Measurements from ENCODE around the gene PUS10. TPM values are rescaled to one million over a fixed set of nuclear protein-coding genes. Genes with fewer than 3 reads are reported as not detected.

Gene PUS10
- total and polyA plus RNA-seq, 2 of the 13 experiments (the other 11 are each of a cell fraction or from before 2014, with no cell fraction given), result 41.4 to 44.3 TPM

- no peak for TF ChIP-seq GPBP1L1 (CRISPR knock-in tag; IDR thresholded peaks at IDR 0.05)
- TF ChIP-seq ZBTB21 (CRISPR knock-in tag; IDR thresholded peaks at IDR 0.05), result no peak
- no peak for TF ChIP-seq ZNF432 (CRISPR knock-in tag; IDR thresholded peaks at IDR 0.05; ENCODE audit: borderline replicate concordance)
- TF ChIP-seq GMEB2 (CRISPR knock-in tag; IDR thresholded peaks at IDR 0.05; ENCODE audit: low read depth), result no peak
- no peak for TF ChIP-seq BCL6 (CRISPR knock-in tag; IDR thresholded peaks at IDR 0.05)
- no peak for TF ChIP-seq ZNF383 (CRISPR knock-in tag; IDR thresholded peaks at IDR 0.05; ENCODE audit: borderline replicate concordance)
- TF ChIP-seq ZNF891 (CRISPR knock-in tag; IDR thresholded peaks at IDR 0.05), result no peak
- TF ChIP-seq HOMEZ (CRISPR knock-in tag; IDR thresholded peaks at IDR 0.05; ENCODE audit: low read depth), result no peak
Measured at GRCh38 chr2:60954139-60954538, 63.9 kb downstream of the PUS10 start (continued).

GRCh38 chr2:60948926-60949579 is 69.0 kb downstream of the PUS10 start:
- Histone ChIP-seq H3K9ac (ENCODE audit: insufficient read depth, low read depth, low read length) (no peak overlapping the region), H2AFZ (ENCODE audit: low read length) (no peak overlapping the region), H3K27ac (ENCODE audit: extremely low read length, insufficient read depth, low read length) (no peak overlapping the region), H3K4me3 (replicated peaks in 1 of 3; ENCODE audit: insufficient read depth in 1 of 3, low read depth in 2 of 3, low read length in 3 of 3) (no peak overlapping the region), H3K4me1 (ENCODE audit: insufficient read depth, low read length) (no peaks in the 10 kb centered on the region), H4K20me1 (ENCODE audit: insufficient read depth, low read length) (no peaks in the 10 kb centered on the region), H3K9me3 (ENCODE audit: low read length) (no peaks in the 10 kb centered on the region), H3K27me3 (ENCODE audit: control insufficient read depth in 1 of 2, insufficient read depth in 2 of 2, low read length in 2 of 2) (no peaks in the 10 kb centered on the region), H3K4me2 (ENCODE audit: low read depth, low read length) (no peak overlapping the region), H3K79me2 (ENCODE audit: insufficient read depth, low read length) (no peaks in the 10 kb centered on the region), H3K36me3 (replicated peaks in 1 of 2; ENCODE audit: control insufficient read depth in 1 of 2, insufficient read depth in 2 of 2, low read length in 2 of 2) (peaks cover 17 to 50% of the 10 kb centered on the region in 2 experiments)
- 91% methylated on average over 6 of the region's 6 CpGs for WGBS (ENCODE audit: low lambda C conversion rate)
- ATAC-seq, result no peak
- ChIA-PET CTCF (ENCODE audit: low intra/inter-chr PET ratio, low total read pairs) (no interaction called here), POLR2A (no interaction called here)
- DNase-seq (ENCODE audit: low spot score), result no peak
- FAIRE-seq, result no peak
- intact Hi-C loops (cut with micrococcal nuclease; ENCODE audit: unreplicated experiment) (no loop called here), in situ Hi-C loops (cut with HindIII; ENCODE audit: extremely low pct_ligation_motif_present, low pct_unique_long_range_greater_than_20kb) (no loop called here)
- no TSS peak for BruUV-seq (replicated peaks)
- TF ChIP-seq ZSCAN30 (CRISPR knock-in tag; IDR thresholded peaks at IDR 0.05), result no peak
- TF ChIP-seq ZFP91 (CRISPR knock-in tag; IDR thresholded peaks at IDR 0.05; ENCODE audit: borderline replicate concordance), result no peak
- no peak for TF ChIP-seq MAFG (CRISPR knock-in tag; IDR thresholded peaks at IDR 0.05)
- no peak for TF ChIP-seq ATF6 (CRISPR knock-in tag; conservative IDR thresholded peaks at IDR 0.05)
- no peak for TF ChIP-seq CSRNP2 (CRISPR knock-in tag; conservative IDR thresholded peaks at IDR 0.05; ENCODE audit: low read depth)

Data from HepG2 (cell line).